Right ventricle myocardium superior (tissue), 1 donor: ENCODE measurements around the gene ADCY7. TPM values are rescaled to one million over a fixed set of nuclear protein-coding genes. Genes with fewer than 3 reads are reported as not detected.

Source experiments
- ATAC-seq: fragments of 200-7000 bp; cut with Tn5 transposase; one replicate; pipeline ENCODE4 v1.9.1; 2020; ENCODE audit warnings: mild to moderate bottlenecking; ENCODE audit not compliant: poor library complexity
- DNase-seq: peaks from one replicate; pipeline ENCODE4 v3.0.0-alpha.2; 2020
- intact Hi-C: fragments of 100-400 bp; cut with DNase I; formaldehyde crosslinking; loops from one replicate; pipeline ENCODE4 v1.11.2; 2022
- total RNA-seq: library from RNA; stranded (reverse); fragmentation: NEBNext Ultra II Directional; extraction: Animal tissue kit (Norgen Biotek cat#: 25700); gene quantifications from one replicate; pipeline ENCODE4 v1.2.1, GENCODE V29; 2021
- donor health status: DM: no; HTN: yes; CAD: no; lungs with severe emphysema.

The ADCY7 gene
- total RNA-seq, 1 donor from 2014 or later, result 9.3 TPM

GRCh38 chr16:50274326-50275097 lies 8.2 kb downstream of the ADCY7 start:
- ATAC-seq (no peak), DNase-seq (peak; percentile 46)
- intact Hi-C loops, result no loop called here

- DNase-seq (peak; percentile 14), ATAC-seq (no peak)
- intact Hi-C loops, result no loop called here
Measured at GRCh38 chr16:50275098-50275415, 8.7 kb downstream of the ADCY7 start.

- intact Hi-C loops, result no loop called here
- peak; percentile 25 for DNase-seq
- ATAC-seq, result no peak
Measured at GRCh38 chr16:50275428-50276325, 9.3 kb downstream of the ADCY7 start.

GRCh38 chr16:50276326-50276640 lies 9.9 kb downstream of the ADCY7 start:
- DNase-seq (no peak), ATAC-seq (no peak)
- intact Hi-C loops, result no loop called here

GRCh38 chr16:50276801-50277555 lies 10.6 kb downstream of the ADCY7 start:
- DNase-seq, result no peak

GRCh38 chr16:50278251-50278650 lies 11.9 kb downstream of the ADCY7 start:
- intact Hi-C loops, result no loop called here
- DNase-seq, result no peak
- no peak for ATAC-seq

More at GRCh38 chr16:50276801-50277555, 10.6 kb downstream of the ADCY7 start:
- intact Hi-C loops, result no loop called here
- no peak for ATAC-seq

GRCh38 chr16:50279504-50279865 lies 13.1 kb downstream of the ADCY7 start:
- no peak for ATAC-seq
- peak; percentile 10 for DNase-seq
- intact Hi-C loops, result no loop called here

GRCh38 chr16:50280932-50281331 lies 14.6 kb downstream of the ADCY7 start:
- ATAC-seq, result no peak
- DNase-seq, result peak; percentile 24
- intact Hi-C loops, result no loop called here

- DNase-seq (peak; percentile 45), ATAC-seq (no peak)
- intact Hi-C loops, result no loop called here
Measured at GRCh38 chr16:50281391-50282009, 15.1 kb downstream of the ADCY7 start.

- peak; percentile 76 for ATAC-seq
- DNase-seq, result peak; percentile 90
- intact Hi-C loops, result no loop called here
Measured at GRCh38 chr16:50282010-50282538, 15.7 kb downstream of the ADCY7 start.

- DNase-seq (no peak), ATAC-seq (no peak)
- intact Hi-C loops, result no loop called here
Measured at GRCh38 chr16:50282955-50283631, 16.7 kb downstream of the ADCY7 start.

- peak; percentile 34 for ATAC-seq
- DNase-seq, result peak; percentile 69
- intact Hi-C loops, result no loop called here
Measured at GRCh38 chr16:50284131-50284911, 18.0 kb downstream of the ADCY7 start.

- intact Hi-C loops, result no loop called here
- DNase-seq, result no peak
- ATAC-seq, result no peak
Measured at GRCh38 chr16:50285406-50286003, 19.2 kb downstream of the ADCY7 start.

GRCh38 chr16:50286681-50287080 lies 20.3 kb downstream of the ADCY7 start:
- DNase-seq (no peak), ATAC-seq (no peak)
- intact Hi-C loops, result no loop called here

GRCh38 chr16:50288026-50288425 lies 21.7 kb downstream of the ADCY7 start:
- intact Hi-C loops, result no loop called here
- ATAC-seq (no peak), DNase-seq (no peak)

GRCh38 chr16:50288920-50289319 lies 22.6 kb downstream of the ADCY7 start:
- DNase-seq (no peak), ATAC-seq (no peak)
- intact Hi-C loops, result no loop called here
